CD4-positive, alpha-beta T cell treated with Interferon alpha-2 for 1 hour (primary cell): ENCODE results near the gene FSD2.
"Not testable (repeated sequence)": the region's sequence is repeated elsewhere in the genome, so short reads cannot be mapped to it uniquely, and the experiment has no call there.

Experiments
- DNase-seq, 2 donors: peaks; one replicate each; pipeline ENCODE4 v3.0.0-alpha.2; 2020 to 2022

Gene FSD2

GRCh38 chr15:82829234-82829633 lies 23.4 kb upstream of the FSD2 start:
- DNase-seq, result no peak

DNA sequence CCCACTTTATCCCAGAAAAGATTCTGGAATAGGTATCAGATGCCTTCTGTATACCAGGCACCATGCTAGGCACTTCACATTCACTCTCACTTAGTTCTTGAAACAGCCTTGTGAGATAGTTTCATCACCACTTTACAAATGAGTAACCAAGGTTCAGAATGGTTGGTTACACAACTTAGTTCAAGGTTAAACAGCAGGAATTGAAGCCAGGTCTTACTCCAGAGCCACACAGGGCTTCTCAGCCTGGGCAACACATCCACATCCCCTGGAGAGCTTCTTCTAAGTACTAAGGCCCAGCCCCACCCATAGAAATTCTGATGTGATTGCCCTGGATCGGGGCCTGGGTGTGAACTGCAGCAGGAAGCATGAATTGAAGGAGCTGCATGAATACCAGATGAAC lies 22.2 kb upstream of the FSD2 start:
- no peak for DNase-seq

DNA sequence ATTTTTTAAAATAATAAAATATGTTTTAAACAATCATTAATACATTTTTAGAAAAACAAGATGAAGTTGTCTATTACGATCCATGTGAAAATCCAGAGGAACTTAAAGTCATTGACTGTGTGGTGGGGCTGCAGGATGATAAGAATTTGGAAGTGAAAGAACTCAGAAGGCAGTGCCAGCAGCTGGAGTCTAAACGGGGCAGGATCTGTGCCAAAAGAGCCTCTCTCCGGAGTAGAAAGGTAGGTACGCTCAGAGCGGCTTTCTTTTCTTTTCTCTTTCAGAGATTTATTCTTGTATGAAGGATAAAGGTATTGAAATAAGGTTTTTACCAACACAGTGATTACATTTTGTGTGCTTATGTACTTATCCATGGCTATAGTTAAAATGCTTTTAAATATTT lies 17.2 kb upstream of the FSD2 start:
- no peak for DNase-seq

- not testable (repeated sequence) for DNase-seq
Observed at GRCh38 chr15:82821851-82822250, 16.0 kb upstream of the FSD2 start.

DNA sequence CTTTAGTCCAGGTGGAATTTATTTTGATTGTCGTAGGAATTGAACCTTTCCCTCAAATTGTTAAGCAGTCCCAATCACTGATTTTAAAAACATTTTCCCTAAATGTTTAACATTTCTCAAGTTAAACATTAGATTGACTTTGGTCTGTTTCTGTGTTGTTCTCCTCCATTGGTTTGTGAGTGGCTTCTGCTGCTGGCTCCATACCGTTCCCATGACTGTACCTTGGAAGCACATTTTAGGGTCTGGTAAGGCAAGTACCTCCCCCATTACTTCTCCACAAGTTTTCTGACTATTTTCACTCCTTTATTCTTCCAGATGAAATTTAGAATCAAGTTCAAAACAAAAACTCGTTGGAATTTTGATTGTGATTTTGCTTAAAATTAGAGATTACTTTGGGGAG lies 15.5 kb upstream of the FSD2 start:
- DNase-seq, result not testable (repeated sequence)

- no peak for DNase-seq
Observed at GRCh38 chr15:82820128-82820527, 14.3 kb upstream of the FSD2 start.

DNA sequence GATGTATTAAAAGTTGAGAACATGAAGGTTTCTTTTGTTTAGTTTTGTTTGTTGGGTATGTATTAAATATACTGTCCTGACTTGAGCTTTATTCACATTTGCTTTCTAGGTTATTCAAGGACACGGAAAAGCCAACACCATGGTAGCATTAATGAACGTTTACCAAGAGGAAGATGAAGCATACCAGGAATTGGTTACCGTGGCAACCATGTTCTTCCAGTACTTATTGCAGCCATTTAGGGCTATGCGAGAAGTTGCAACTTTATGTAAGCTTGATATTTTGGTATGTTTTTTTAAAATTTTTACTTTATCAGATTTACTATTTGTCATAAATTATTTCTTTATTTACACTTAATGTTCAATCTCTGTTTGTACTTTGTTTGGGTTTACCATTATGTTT lies 7.1 kb upstream of the FSD2 start:
- DNase-seq, result peak in 1 of 2 donors; percentile 32

- peak; percentile 64 to 87 for DNase-seq
Observed at GRCh38 chr15:82810890-82811426, 5.1 kb upstream of the FSD2 start.

DNA sequence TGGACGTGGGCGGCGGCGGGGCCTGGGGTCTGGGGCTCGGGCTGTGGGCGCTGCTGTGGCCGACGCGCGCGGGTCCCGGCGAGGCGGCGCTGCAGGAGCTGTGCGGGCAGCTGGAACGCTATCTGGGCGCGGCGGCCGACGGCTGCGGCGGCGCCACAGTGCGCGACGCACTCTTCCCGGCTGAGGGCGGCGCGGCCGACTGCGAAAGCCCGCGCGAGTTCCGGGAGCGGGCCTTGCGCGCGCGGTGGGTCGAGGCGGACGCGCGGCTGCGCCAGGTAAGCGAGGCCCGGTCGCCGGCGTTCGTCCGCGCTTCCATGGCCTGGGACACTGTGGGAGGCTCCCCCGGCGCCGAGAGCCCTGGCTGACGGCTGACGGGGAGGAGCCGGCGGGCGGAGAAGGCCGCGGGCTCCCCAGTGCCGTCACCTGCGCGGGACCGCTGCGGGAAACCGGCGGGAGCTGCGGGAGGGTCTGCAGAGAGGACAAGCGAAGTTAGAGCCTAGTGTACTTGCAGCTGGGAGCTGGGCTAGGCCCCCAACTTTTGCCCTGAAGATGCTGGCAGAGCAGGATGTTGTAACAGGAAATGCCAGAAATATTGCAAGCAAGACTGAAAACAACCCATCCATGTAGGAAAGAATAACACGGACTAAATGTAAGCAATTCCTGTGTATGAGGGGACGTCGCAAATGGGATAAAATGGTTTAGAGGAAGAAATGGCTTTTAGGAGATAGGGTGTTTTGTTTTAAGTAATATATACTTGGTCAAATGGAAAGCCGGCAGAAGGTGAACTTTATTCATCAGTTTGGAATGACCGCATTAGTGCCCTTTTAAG lies 4.4 kb upstream of the FSD2 start:
- DNase-seq, result peak; percentile 15 to 48

GRCh38 chr15:82809308-82810060 lies 3.6 kb upstream of the FSD2 start, which contains the start of gene WHAMM:
Gene WHAMM, plus strand, starts transcription at chr15:82809628. Its CDS starts 99 bp downstream, at chr15:82809727.
- DNase-seq, result peak; percentile 97 to 98

DNA sequence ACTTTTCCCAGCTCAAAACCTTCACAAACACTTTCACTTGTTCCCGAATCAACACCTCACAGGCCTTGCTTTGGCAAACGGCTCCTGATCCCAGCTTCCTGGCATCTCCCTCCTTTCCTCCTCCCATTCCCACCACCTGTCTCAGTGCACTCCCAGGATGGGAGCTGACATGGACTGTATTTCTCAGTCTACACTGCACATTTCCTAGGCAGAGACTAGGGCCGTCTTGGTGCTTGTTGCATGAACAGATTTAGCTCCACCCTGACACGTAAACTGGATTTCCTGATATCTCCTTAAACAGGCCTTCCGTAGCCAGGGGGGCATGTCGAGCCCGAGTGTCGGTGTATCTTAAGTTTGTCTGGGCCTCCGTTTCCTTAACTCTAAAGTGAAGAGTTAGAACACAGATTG lies 2.8 kb upstream of the FSD2 start:
- no peak for DNase-seq

DNA sequence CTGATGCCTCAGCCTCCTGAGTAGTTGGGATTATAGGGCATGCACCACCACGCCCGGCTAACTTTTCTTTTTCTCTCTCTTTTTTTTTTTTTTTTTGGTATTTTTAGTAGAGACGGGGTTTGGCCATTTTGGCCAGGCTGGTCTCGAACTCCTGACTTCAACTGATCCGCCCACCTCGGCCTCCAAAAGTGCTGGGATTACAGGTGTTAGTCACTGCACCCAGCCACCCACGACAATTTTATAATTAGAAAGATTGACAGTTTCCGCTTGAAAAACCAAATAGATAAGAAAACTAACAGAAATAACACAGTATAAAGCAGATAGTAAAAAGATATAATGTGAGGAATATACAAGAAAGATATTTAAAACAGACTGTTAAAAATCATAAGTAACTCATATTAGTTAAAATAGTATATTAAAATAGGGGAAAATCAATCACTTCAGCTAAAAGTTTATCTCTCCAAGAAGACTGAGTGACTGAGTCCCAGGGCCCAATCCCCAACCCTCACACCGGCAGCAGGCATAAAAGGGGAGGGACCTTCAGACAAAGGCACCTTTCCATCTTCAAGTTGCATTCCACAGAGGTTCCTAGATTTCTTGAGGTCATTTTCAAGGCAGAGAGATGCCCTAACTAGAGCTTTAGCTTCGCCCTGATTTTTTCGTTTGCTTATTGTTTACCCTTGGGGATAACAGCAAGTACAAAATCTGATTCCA lies 2.2 kb upstream of the FSD2 start:
- DNase-seq, result no peak

DNA sequence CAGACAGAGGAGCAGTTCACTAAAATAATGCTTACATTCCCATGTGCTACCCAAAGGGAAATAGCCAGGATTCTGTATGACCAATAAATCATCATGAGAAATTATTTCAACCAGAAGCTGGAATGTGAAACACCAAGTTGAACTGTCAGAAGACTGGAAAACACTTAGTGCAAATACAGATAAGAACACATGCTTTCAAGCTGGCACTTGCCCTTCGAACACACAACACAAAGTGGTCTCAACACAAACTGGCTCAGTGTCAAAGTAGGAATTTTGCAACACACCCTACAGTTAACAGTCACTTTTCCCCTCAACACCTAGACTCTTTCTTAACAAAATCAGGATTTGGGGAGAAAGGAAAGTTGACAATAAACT lies 1.3 kb downstream of the FSD2 start:
- DNase-seq, result no peak

- no peak for DNase-seq
Observed at GRCh38 chr15:82803793-82804574, 1.9 kb downstream of the FSD2 start.

- no peak for DNase-seq
Observed at GRCh38 chr15:82802497-82802896, 3.4 kb downstream of the FSD2 start.

GRCh38 chr15:82799183-82799841 lies 6.6 kb downstream of the FSD2 start:
- DNase-seq, result no peak

DNA sequence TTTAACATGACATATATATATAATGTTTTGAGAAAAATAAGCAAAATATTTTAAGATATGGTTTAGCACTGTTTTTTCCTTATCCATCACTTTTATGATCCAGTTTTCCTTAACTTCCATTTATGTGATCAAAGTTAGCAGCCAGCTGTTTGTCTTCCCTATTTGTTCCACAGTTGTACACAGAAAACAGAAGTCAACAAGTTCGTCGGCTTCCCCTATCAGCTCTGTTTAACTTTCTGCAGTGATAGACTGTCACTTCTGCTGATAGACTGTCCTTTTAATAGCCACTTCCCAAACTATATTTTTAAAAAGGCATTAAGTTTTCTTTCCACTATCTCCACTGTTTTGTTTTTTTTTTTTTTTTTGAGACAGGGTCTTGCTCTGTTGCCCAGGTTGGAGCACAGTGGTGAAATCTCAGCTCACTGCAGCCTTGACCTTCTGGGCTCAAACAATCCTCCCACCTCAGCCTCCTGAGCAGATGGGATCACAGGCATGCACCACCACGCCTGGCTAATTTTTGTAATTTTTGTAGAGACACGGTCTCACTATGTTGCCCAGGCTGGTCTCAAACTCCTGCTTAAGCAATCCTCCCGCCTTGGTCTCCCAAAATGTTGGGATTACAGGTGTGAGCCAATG lies 7.2 kb downstream of the FSD2 start:
- DNase-seq, result no peak

GRCh38 chr15:82798104-82798503 lies 7.8 kb downstream of the FSD2 start:
- no peak for DNase-seq

- no peak for DNase-seq
Observed at GRCh38 chr15:82793737-82794136, 12.1 kb downstream of the FSD2 start.

GRCh38 chr15:82792068-82792467 lies 13.8 kb downstream of the FSD2 start:
- DNase-seq, result no peak

DNA sequence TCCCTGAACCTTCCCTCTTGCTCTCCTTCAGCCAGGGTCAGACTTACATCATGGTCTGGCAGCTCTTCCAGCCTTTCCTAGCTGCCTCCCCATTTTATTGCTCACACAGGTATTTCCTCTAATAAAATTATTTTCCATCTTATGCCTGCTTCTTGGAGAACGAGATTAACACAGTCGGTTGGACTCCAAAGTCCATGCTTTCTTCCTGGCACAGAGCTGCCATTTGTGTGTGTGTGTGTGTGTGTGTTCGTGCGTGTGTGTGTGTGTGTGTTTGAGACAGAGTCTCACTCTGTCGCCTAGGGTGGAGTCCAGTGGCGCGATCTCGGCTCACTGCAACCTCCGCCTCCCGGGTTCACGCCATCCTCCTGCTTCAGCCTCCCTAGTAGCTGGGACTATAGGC lies 15.5 kb downstream of the FSD2 start:
- DNase-seq, result no peak
